ENCODE results near the gene MRPL47.

MRPL47 gene

GRCh38 chr3:179565496-179565895 is 38.9 kb downstream of the MRPL47 start:
- no peak for TF ChIP-seq POU6F1 (CRISPR knock-in tag; IDR thresholded peaks at IDR 0.05; ENCODE audit: borderline replicate concordance, low read depth)
- TF ChIP-seq GLIS3 (CRISPR knock-in tag; IDR thresholded peaks at IDR 0.05): no peak
- no peak for TF ChIP-seq TCF4 (CRISPR knock-in tag; IDR thresholded peaks at IDR 0.05; ENCODE audit: borderline replicate concordance)
- TF ChIP-seq TOX (CRISPR knock-in tag; IDR thresholded peaks at IDR 0.05; ENCODE audit: borderline replicate concordance): no peak
- no peak for TF ChIP-seq OSR1 (CRISPR knock-in tag; IDR thresholded peaks at IDR 0.05)
- no peak for TF ChIP-seq SNAI2 (CRISPR knock-in tag; IDR thresholded peaks at IDR 0.05)
- no peak for TF ChIP-seq PPARA (CRISPR knock-in tag; IDR thresholded peaks at IDR 0.05; ENCODE audit: borderline replicate concordance)
- no peak for TF ChIP-seq ZFP30 (CRISPR knock-in tag; IDR thresholded peaks at IDR 0.05)
- TF ChIP-seq BACH2 (CRISPR knock-in tag; IDR thresholded peaks at IDR 0.05; ENCODE audit: borderline replicate concordance): no peak
- TF ChIP-seq ZNF8 (CRISPR knock-in tag; IDR thresholded peaks at IDR 0.05): no peak
- TF ChIP-seq CSDC2 (CRISPR knock-in tag; IDR thresholded peaks at IDR 0.05): no peak
- no peak for ATAC-seq

- TF ChIP-seq ZNF8 (CRISPR knock-in tag; IDR thresholded peaks at IDR 0.05): no peak
- no peak for TF ChIP-seq TOX (CRISPR knock-in tag; IDR thresholded peaks at IDR 0.05; ENCODE audit: borderline replicate concordance)
- TF ChIP-seq GLIS3 (CRISPR knock-in tag; IDR thresholded peaks at IDR 0.05): no peak
- TF ChIP-seq ZNF565 (CRISPR knock-in tag; conservative IDR thresholded peaks at IDR 0.05; ENCODE audit: low read depth): no peak
- no peak for TF ChIP-seq CSDC2 (CRISPR knock-in tag; IDR thresholded peaks at IDR 0.05)
- no peak for TF ChIP-seq TCF4 (CRISPR knock-in tag; IDR thresholded peaks at IDR 0.05; ENCODE audit: borderline replicate concordance)
- no peak for TF ChIP-seq ZNF70 (CRISPR knock-in tag; IDR thresholded peaks at IDR 0.05)
- TF ChIP-seq RARB (CRISPR knock-in tag; IDR thresholded peaks at IDR 0.05): no peak
- no peak for TF ChIP-seq ZC3H10 (CRISPR knock-in tag; IDR thresholded peaks at IDR 0.05)
- TF ChIP-seq ZFP3 (CRISPR knock-in tag; IDR thresholded peaks at IDR 0.05): no peak
- no peak for TF ChIP-seq OSR1 (CRISPR knock-in tag; IDR thresholded peaks at IDR 0.05)
- no peak for TF ChIP-seq SNAI2 (CRISPR knock-in tag; IDR thresholded peaks at IDR 0.05)
- TF ChIP-seq POU6F1 (CRISPR knock-in tag; IDR thresholded peaks at IDR 0.05; ENCODE audit: borderline replicate concordance, low read depth): no peak
- no peak for TF ChIP-seq CREB5 (CRISPR knock-in tag; IDR thresholded peaks at IDR 0.05; ENCODE audit: low read depth)
- ATAC-seq: peak; percentile 85
These were observed 41.1 kb downstream of the MRPL47 start for GRCh38 chr3:179563271-179563783.

GRCh38 chr3:179562591-179563270 is 41.7 kb downstream of the MRPL47 start, which contains the start of gene ACTL6A:
Gene ACTL6A (plus strand): TSS chr3:179562926. CDS start chr3:179563093, 167 bp downstream.
- peak; percentile 97 for ATAC-seq
- TF ChIP-seq CSDC2 (CRISPR knock-in tag; IDR thresholded peaks at IDR 0.05): no peak
- no peak for TF ChIP-seq OSR1 (CRISPR knock-in tag; IDR thresholded peaks at IDR 0.05)
- TF ChIP-seq CREB5 (CRISPR knock-in tag; IDR thresholded peaks at IDR 0.05; ENCODE audit: low read depth): no peak
- TF ChIP-seq RARB (CRISPR knock-in tag; IDR thresholded peaks at IDR 0.05): no peak
- TF ChIP-seq TSHZ2 (CRISPR knock-in tag; IDR thresholded peaks at IDR 0.05): no peak
- TF ChIP-seq TOX (CRISPR knock-in tag; IDR thresholded peaks at IDR 0.05; ENCODE audit: borderline replicate concordance): no peak
- no peak for TF ChIP-seq POU6F1 (CRISPR knock-in tag; IDR thresholded peaks at IDR 0.05; ENCODE audit: borderline replicate concordance, low read depth)
- TF ChIP-seq ZFP3 (CRISPR knock-in tag; IDR thresholded peaks at IDR 0.05): no peak
- TF ChIP-seq ZNF70 (CRISPR knock-in tag; IDR thresholded peaks at IDR 0.05): no peak
- TF ChIP-seq PPARA (CRISPR knock-in tag; IDR thresholded peaks at IDR 0.05; ENCODE audit: borderline replicate concordance): no peak
